Measurements from ENCODE around the gene WASHC3.
"Not testable (repeated sequence)": the region's sequence is repeated elsewhere in the genome, so short reads cannot be mapped to it uniquely, and the experiment has no call there.

Gene WASHC3

GRCh38 chr12:102050660-102051430, 10.9 kb downstream of the WASHC3 start:
- DNase-seq = no peak

GRCh38 chr12:102043928-102044327, 17.9 kb downstream of the WASHC3 start:
- no peak for DNase-seq

- DNase-seq = no peak
Measured at GRCh38 chr12:102033991-102034745, 27.6 kb downstream of the WASHC3 start.

GRCh38 chr12:102031852-102032251, 29.9 kb downstream of the WASHC3 start:
- no peak for DNase-seq

- no peak for DNase-seq
Measured at GRCh38 chr12:102029141-102029540, 32.6 kb downstream of the WASHC3 start.

GRCh38 chr12:102026728-102027127, 35.1 kb downstream of the WASHC3 start:
- DNase-seq = no peak

GRCh38 chr12:102024765-102025164, 37.0 kb downstream of the WASHC3 start:
- DNase-seq = no peak

- no peak for DNase-seq
Measured at GRCh38 chr12:102023343-102023930, 38.4 kb downstream of the WASHC3 start.

- no peak for DNase-seq
Measured at GRCh38 chr12:102022286-102022685, 39.5 kb downstream of the WASHC3 start.

GRCh38 chr12:102021540-102022246, 40.1 kb downstream of the WASHC3 start:
- DNase-seq = no peak

- not testable (repeated sequence) for DNase-seq
Measured at GRCh38 chr12:102018607-102019006, 43.2 kb downstream of the WASHC3 start.

GRCh38 chr12:102016472-102016871, 45.3 kb downstream of the WASHC3 start:
- DNase-seq = no peak

- DNase-seq = peak in 1 of 56 donors; percentile 0
Measured at GRCh38 chr12:102010265-102010994, 51.4 kb downstream of the WASHC3 start.

- no peak for DNase-seq
Measured at GRCh38 chr12:102009796-102010195, 52.0 kb downstream of the WASHC3 start.

GRCh38 chr12:102008615-102009126, 53.1 kb downstream of the WASHC3 start:
- no peak for DNase-seq

- no peak for DNase-seq
Measured at GRCh38 chr12:102005256-102005655, 56.5 kb downstream of the WASHC3 start.

- DNase-seq = no peak
Measured at GRCh38 chr12:101997102-101997501, 64.7 kb downstream of the WASHC3 start.

GRCh38 chr12:101995684-101996083, 66.1 kb downstream of the WASHC3 start:
- DNase-seq = no peak

GRCh38 chr12:101992091-101992490, 69.7 kb downstream of the WASHC3 start:
- DNase-seq = no peak

GRCh38 chr12:101982307-101982706, 79.5 kb downstream of the WASHC3 start:
- no peak for DNase-seq

- DNase-seq = no peak
Measured at GRCh38 chr12:101981868-101982267, 79.9 kb downstream of the WASHC3 start.
